Lower leg skin (tissue), 3 donors: ENCODE data around the gene RHBDF1.

Experiments used
- POLR2A ChIP-seq, 2 donors: fragments of 450-650 bp; IDR thresholded peaks; one replicate each; pipeline ENCODE4 v1.6.1; 2016 to 2017; ENCODE audit warnings: antibody characterized with exemption in 2 of 2, mild to moderate bottlenecking in 1 of 2, moderate library complexity in 1 of 2
- TF ChIP-seq, protein P1 (sequence below), 3 donors: fragments of 450-650 bp; IDR thresholded peaks; one replicate each; pipeline ENCODE4 v1.5.1; 2016; ENCODE audit warnings: antibody characterized with exemption in 3 of 3, mild to moderate bottlenecking in 3 of 3, moderate library complexity in 2 of 3

DNA sequence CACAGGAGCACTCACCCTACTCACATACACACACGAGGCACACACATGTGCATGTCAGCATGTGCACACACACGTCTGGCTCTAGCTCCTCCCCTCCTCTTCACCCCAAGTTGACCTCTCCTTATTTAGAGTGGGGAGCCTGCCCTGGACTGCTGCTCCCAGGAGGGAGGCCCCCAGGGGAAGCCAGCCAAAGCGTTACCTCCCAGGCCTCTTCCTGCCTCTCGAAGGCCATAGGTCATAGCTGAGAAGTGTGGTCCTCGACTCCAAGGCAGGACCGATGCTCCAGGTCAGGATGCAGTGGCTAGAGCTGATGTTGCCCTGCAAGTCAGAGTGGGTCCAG lies 37.8 kb downstream of the RHBDF1 start:
- TF ChIP-seq, protein P1, sequence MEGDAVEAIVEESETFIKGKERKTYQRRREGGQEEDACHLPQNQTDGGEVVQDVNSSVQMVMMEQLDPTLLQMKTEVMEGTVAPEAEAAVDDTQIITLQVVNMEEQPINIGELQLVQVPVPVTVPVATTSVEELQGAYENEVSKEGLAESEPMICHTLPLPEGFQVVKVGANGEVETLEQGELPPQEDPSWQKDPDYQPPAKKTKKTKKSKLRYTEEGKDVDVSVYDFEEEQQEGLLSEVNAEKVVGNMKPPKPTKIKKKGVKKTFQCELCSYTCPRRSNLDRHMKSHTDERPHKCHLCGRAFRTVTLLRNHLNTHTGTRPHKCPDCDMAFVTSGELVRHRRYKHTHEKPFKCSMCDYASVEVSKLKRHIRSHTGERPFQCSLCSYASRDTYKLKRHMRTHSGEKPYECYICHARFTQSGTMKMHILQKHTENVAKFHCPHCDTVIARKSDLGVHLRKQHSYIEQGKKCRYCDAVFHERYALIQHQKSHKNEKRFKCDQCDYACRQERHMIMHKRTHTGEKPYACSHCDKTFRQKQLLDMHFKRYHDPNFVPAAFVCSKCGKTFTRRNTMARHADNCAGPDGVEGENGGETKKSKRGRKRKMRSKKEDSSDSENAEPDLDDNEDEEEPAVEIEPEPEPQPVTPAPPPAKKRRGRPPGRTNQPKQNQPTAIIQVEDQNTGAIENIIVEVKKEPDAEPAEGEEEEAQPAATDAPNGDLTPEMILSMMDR (IDR thresholded peaks at IDR 0.05): no peak
- TF ChIP-seq POLR2A (IDR thresholded peaks at IDR 0.05): no peak
